Urinary bladder (tissue), 4 donors: ENCODE results near the gene POU3F2. TPM values are rescaled to one million over a fixed set of nuclear protein-coding genes. Genes with fewer than 3 reads are reported as not detected.
A peak's percentile ranks its signal among the peaks of the same experiment; 100 is the strongest.

ENCODE experiments used
- DNase-seq: peaks from one replicate; pipeline ENCODE4 v3.0.0-alpha.2; 2015; ENCODE audit errors: extremely low spot score
- H3K27ac ChIP-seq: one replicate; pipeline ENCODE4 v1.5.1; 2013; ENCODE audit warnings: low read depth, mild to moderate bottlenecking, moderate library complexity
- H3K36me3 ChIP-seq: one replicate; pipeline ENCODE4 v1.6.1; 2013; ENCODE audit warnings: mild to moderate bottlenecking, moderate library complexity; ENCODE audit not compliant: insufficient read depth
- H3K4me1 ChIP-seq: one replicate; pipeline ENCODE4 v1.6.1; 2013; ENCODE audit warnings: mild to moderate bottlenecking, moderate library complexity; ENCODE audit not compliant: insufficient read depth
- H3K4me3 ChIP-seq: one replicate; pipeline ENCODE4 v1.5.1; 2013; ENCODE audit warnings: low read depth, low read length
- WGBS: extraction: QIAGEN DNeasy Blood & Tissue Kit; methylation state at CpG from one replicate; pipeline ENCODE4 v1.1.7; 2013; 5-methylcytosine and 5-hydroxymethylcytosine counted together
- polyA plus RNA-seq: library from polyadenylated mRNA; stranded (reverse); fragments of 200-250 nt; gene quantifications from one replicate; pipeline ENCODE4 v1.2.3, GENCODE V29; 2013
- total RNA-seq: library from RNA; depleted of rRNA; stranded (reverse); fragments of >200 nt; gene quantifications from one replicate; pipeline ENCODE4 v1.2.3, GENCODE V29; 2014
- donor health status: healthy with polysubstance abuse.
- donor health status: healthy.

POU3F2 gene
- total and polyA plus RNA-seq, 2 donors = 0.03 to 0.16 TPM

DNA sequence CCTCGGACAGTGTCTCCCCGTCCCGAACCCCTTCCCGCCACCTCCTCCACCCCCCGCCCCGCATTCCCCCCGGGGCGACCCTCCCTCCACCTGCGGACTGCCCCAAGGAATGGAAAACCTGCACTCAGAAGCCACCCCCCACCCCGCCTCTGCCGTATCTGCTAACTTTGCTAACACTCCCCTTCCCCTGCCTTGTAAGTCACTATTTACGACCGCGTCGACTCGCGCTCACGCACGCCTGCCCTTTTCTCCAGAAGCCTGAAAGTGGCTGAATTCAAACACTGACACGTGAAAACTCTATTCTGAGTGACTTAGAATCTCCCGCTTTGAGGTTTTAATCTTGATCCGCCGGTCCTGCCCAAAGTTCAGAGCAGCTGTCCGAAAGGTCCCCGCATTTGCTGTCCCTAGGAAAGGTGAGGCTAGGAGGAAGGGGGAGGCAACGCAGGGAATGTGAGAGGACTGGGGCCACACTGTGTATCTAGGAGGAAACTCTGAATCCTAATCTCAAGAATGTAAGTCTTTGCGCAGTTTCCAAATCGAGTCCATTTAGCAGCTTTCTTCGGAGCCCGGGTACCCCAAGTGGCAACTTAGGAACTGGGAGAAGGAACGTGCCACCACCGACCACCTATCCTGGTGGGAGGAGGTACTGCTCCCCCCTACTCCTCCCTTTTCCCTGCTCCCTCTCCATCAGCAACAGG, 9.3 kb upstream of the POU3F2 start:
- 2% methylated on average over 32 of the region's 32 CpGs for WGBS
- no peak overlapping the region for H3K4me3 ChIP-seq
- H3K36me3 ChIP-seq = no peaks in the 10 kb centered on the region
- peaks cover 4% of the 10 kb centered on the region for H3K4me1 ChIP-seq
- no peak for DNase-seq
- no peak overlapping the region for H3K27ac ChIP-seq

DNA sequence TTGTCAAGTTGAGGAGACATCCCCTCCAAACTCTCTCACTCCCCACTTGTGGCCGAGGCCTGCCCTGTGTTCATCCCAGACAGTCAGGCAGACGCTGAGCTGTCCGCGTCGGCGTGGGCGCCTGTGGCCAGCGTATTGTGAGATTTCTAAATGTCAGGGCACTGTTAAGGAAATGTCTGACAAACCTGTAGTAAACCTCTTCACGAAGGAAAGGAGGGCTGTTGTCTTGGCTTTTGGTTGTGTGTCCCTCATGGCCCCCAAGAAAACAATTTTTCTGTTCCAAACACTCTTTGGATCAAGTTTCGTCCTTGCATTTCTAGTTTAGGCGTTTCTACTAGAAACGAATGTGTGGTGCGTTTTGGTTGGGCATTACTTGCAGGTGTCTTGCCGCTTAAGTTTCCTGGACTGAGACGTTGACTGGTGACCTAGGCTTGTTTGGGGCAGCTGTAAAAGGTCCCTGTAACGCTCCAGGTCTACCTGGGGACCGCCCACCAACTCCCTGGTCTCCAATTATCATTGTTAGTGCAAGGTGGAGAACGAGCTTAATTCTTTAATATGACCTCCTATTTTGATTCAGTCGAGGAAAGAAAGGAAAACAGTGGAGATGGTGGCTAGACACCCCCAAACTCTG, 8.7 kb upstream of the POU3F2 start:
- DNase-seq = no peak
- no peak overlapping the region for H3K27ac ChIP-seq
- 5% methylated on average over 19 of the region's 19 CpGs for WGBS
- no peak overlapping the region for H3K4me3 ChIP-seq
- no peaks in the 10 kb centered on the region for H3K36me3 ChIP-seq
- peaks cover 4% of the 10 kb centered on the region for H3K4me1 ChIP-seq

GRCh38 chr6:98827295-98828159, 6.8 kb upstream of the POU3F2 start:
- Histone ChIP-seq H3K4me1 (peaks cover 5% of the 10 kb centered on the region), H3K27ac (no peak overlapping the region), H3K36me3 (no peaks in the 10 kb centered on the region), H3K4me3 (no peak overlapping the region)
- WGBS = 3% methylated on average over 44 of the region's 44 CpGs
- DNase-seq = no peak

DNA sequence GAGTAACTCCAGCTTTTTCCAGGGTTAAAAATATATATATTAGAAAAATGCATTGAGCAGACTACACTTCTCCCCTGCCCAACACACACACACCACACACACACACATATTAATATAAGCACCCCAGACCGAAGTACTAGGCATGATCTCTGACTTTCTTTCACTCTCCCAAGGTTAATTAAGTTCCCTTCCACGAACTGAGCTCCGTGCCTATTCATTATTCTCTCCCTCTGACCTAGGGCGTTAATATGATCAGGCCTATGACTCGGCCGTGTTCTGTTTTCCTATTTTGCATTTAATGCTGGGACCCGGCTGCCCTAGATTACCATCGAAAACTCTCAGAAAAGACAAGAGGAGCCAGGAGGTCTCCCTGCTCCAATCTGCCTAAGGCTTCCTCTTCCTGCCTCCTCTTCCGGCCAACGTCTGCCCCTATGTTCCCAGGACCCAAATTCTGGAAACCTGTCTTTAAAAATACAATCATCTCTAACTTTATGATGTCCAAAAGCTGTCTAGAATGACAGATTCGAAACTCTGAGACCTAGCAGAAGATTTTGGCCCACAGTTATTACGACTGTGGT, 6.1 kb upstream of the POU3F2 start:
- 13% methylated on average over 12 of the region's 12 CpGs for WGBS
- Histone ChIP-seq H3K27ac (no peak overlapping the region), H3K4me3 (no peak overlapping the region), H3K36me3 (no peaks in the 10 kb centered on the region), H3K4me1 (peaks cover 5% of the 10 kb centered on the region)
- no peak for DNase-seq

- Histone ChIP-seq H3K4me3 (no peak overlapping the region), H3K36me3 (no peaks in the 10 kb centered on the region), H3K27ac (no peak overlapping the region), H3K4me1 (peaks cover 5% of the 10 kb centered on the region)
- WGBS = 10% methylated on average over 14 of the region's 14 CpGs
- DNase-seq = no peak
Observed at GRCh38 chr6:98828941-98829411, 5.4 kb upstream of the POU3F2 start.

GRCh38 chr6:98830146-98830545, 4.2 kb upstream of the POU3F2 start:
- H3K4me1 ChIP-seq = peaks cover 1% of the 10 kb centered on the region

GRCh38 chr6:98831057-98831958, 3.1 kb upstream of the POU3F2 start:
- no peak for DNase-seq
- no peak overlapping the region for H3K4me3 ChIP-seq

More at GRCh38 chr6:98830146-98830545, 4.2 kb upstream of the POU3F2 start:
- DNase-seq = no peak
- no peak overlapping the region for H3K4me3 ChIP-seq
- H3K27ac ChIP-seq = no peak overlapping the region
- H3K36me3 ChIP-seq = no peaks in the 10 kb centered on the region
- 14% methylated on average over 2 of the region's 2 CpGs for WGBS

DNA sequence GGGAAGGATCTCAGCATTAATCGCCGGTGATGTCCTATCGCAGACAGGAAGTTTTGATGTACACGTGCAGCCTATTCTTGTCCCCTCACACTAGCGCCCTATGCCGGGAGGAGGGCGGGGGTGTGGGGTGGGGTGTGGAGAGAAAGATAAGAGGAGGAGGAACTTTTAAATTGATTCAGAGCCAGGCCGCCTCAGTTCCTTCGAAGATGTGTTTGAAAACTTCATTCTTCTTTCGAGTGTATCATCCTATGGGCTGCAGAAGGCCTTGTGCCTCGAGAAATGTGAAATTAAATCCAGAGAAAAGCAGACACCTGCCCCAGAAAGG, 2.5 kb upstream of the POU3F2 start:
- no peak overlapping the region for H3K4me3 ChIP-seq
- 2% methylated on average over 11 of the region's 11 CpGs for WGBS
- no peaks in the 10 kb centered on the region for H3K36me3 ChIP-seq
- DNase-seq = no peak
- peaks cover 1% of the 10 kb centered on the region for H3K4me1 ChIP-seq
- no peak overlapping the region for H3K27ac ChIP-seq

More at GRCh38 chr6:98831057-98831958, 3.1 kb upstream of the POU3F2 start:
- WGBS = 4% methylated on average over 58 of the region's 58 CpGs
- H3K4me1 ChIP-seq = peaks cover 1% of the 10 kb centered on the region
- H3K36me3 ChIP-seq = no peaks in the 10 kb centered on the region
- H3K27ac ChIP-seq = no peak overlapping the region

DNA sequence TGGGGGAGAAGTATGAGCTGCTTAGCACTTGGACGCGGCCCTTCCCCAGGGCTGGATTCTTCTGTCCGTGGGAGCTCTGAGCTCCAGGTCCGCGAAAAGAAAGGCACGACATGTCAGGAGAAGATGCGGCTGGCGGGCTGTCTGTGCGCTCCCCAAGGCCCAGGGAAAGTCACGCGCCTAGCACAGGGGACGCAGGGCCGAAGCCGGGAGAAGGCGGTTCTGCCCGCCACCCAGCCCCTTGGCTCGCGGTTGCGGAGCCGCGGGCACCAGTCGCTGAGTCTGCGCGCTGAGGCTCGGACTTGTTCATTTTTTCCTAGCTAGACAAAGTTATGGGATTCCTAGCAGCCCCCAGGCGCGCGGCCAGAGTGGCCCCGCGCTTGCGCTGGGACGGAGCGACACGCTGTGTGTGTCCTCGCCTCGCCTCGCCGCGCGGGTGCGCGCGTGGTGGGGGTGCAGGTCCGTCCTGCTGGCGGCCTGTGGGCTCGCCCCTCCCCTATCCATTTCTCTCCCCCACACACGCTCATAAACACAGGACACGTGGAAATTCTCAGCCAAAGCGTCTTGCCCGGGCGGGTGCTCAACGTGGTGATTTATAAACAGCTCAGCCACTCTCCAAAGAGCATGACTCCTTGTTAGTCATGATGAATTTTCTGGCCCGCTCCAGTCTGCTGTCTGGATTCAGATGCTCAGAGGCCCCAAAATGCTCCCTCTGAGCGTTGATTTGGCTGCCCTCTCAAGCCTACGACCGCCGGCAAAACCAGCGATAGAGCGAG, 1.9 kb upstream of the POU3F2 start:
- under 1% methylated on average over 59 of the region's 59 CpGs for WGBS
- Histone ChIP-seq H3K36me3 (no peaks in the 10 kb centered on the region), H3K4me1 (peaks cover 1% of the 10 kb centered on the region), H3K27ac (no peak overlapping the region), H3K4me3 (no peak overlapping the region)
- DNase-seq = no peak

DNA sequence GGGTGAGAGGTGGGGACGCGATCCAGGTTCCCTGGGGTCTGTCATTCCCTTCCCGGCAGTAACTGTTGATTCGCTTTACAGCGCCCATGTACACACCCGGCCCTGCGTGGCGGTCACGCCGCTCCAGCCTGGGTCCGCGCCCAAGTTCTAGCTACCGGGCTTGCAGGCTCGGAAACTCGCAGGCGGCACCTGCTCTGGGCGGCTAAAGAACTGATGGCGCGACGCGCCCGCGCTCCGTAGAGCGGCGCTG, 1.4 kb upstream of the POU3F2 start:
- DNase-seq = no peak
- peak overlapping the region; percentile 55 for H3K4me3 ChIP-seq
- H3K4me1 ChIP-seq = peaks cover 1% of the 10 kb centered on the region
- no peak overlapping the region for H3K27ac ChIP-seq
- WGBS = under 1% methylated on average over 26 of the region's 26 CpGs
- no peaks in the 10 kb centered on the region for H3K36me3 ChIP-seq

GRCh38 chr6:98833307-98834059, 891 bp upstream of the POU3F2 start:
- peak overlapping the region; percentile 55 for H3K4me3 ChIP-seq
- H3K27ac ChIP-seq = no peak overlapping the region
- H3K4me1 ChIP-seq = peaks cover 1% of the 10 kb centered on the region
- H3K36me3 ChIP-seq = no peaks in the 10 kb centered on the region
- no peak for DNase-seq
- under 1% methylated on average over 42 of the region's 42 CpGs for WGBS
